ENCODE results near the gene TMPRSS6. TPM values are rescaled to one million over a fixed set of nuclear protein-coding genes. Genes with fewer than 3 reads are reported as not detected.

The TMPRSS6 gene
- total RNA-seq, 1 experiment from 2014 or later: 0.39 TPM

GRCh38 chr22:37088108-37088605 is 21.4 kb downstream of the TMPRSS6 start:
- Histone ChIP-seq H3K27ac (ENCODE audit: low read depth, low read length) (no peak overlapping the region), H3K9me3 (ENCODE audit: control insufficient read depth in 1 of 2, insufficient read depth in 1 of 2, low read depth in 1 of 2, low read length in 2 of 2) (no peaks in the 10 kb centered on the region), H4K20me1 (ENCODE audit: insufficient read depth) (no peaks in the 10 kb centered on the region), H3K4me3 (replicated peaks in 1 of 2; ENCODE audit: low read depth in 1 of 2, low read length in 2 of 2) (peak overlapping the region in 1 of 2 experiments; percentile 33; a peak in 2 of 4 replicates), H3K27me3 (ENCODE audit: insufficient read depth, low read length) (no peaks in the 10 kb centered on the region), H3K9ac (ENCODE audit: low read length) (peak overlapping the region; percentile 23; the same call in 1 of the 2 replicates), H3K4me2 (ENCODE audit: low read length) (peak overlapping the region; percentile 76), H3K9me2 (ENCODE audit: insufficient read depth) (no peaks in the 10 kb centered on the region), H3K36me3 (ENCODE audit: control insufficient read depth in 1 of 2, insufficient read depth in 2 of 2, low read length in 2 of 2) (no peaks in the 10 kb centered on the region), H2AFZ (ENCODE audit: low read depth, low read length, poor library complexity, severe bottlenecking) (no peak overlapping the region), H3K4me1 (ENCODE audit: control insufficient read depth in 1 of 2, insufficient read depth in 2 of 2, low read length in 2 of 2) (peaks cover 11 to 29% of the 10 kb centered on the region in 2 experiments), H3K79me2 (ENCODE audit: insufficient read depth, low read length) (no peaks in the 10 kb centered on the region)
- TF ChIP-seq EGR1 (IDR thresholded peaks at IDR 0.05; ENCODE audit: low read depth) (peak; percentile 88), MAX (IDR thresholded peaks at IDR 0.05) (peak; percentile 73; the same call in 1 of the 2 replicates), ZNF274 (IDR thresholded peaks at IDR 0.05; ENCODE audit: low read depth, low read length) (no peak), EZH2 (IDR thresholded peaks at IDR 0.05) (no peak), ATF3 (IDR thresholded peaks at IDR 0.05) (no peak), POLR2AphosphoS5 (IDR thresholded peaks at IDR 0.05; ENCODE audit: low read depth, low read length) (0 out of 2 replicates have a peak, but pooled peaks have one; percentile 27)
- DNase-seq (ENCODE audit: low read depth, low spot score) (peak; percentile 48), ATAC-seq (peak; percentile 88)
- ChIA-PET RAD21 (ENCODE audit: low non-redundant PET in 1 of 2, low total read pairs in 2 of 2, uncharacterized antibody in 2 of 2, unreplicated experiment in 2 of 2) (no interaction called here), POLR2A (no interaction called here), CTCF (interaction anchor here (1.1 kb wide), 1 partner anchor 112 kb away, joined by 4 read pairs; no protein-coding TSS in a partner anchor)
- no TSS peak for BruUV-seq (replicated peaks)
- intact Hi-C loops (cut with micrococcal nuclease): no loop called here

- H3K4me1 ChIP-seq (ENCODE audit: control insufficient read depth in 1 of 2, insufficient read depth in 2 of 2, low read length in 2 of 2): peaks cover 11 to 24% of the 10 kb centered on the region in 2 experiments
- no TSS peak for BruUV-seq (replicated peaks)
- no peak overlapping the region for H3K4me3 ChIP-seq (replicated peaks in 1 of 2; ENCODE audit: low read depth in 1 of 2, low read length in 2 of 2)
- no peaks in the 10 kb centered on the region for H3K36me3 ChIP-seq (ENCODE audit: control insufficient read depth in 1 of 2, insufficient read depth in 2 of 2, low read length in 2 of 2)
- intact Hi-C loops (cut with micrococcal nuclease): no loop called here
- H2AFZ ChIP-seq (ENCODE audit: low read depth, low read length, poor library complexity, severe bottlenecking): no peak overlapping the region
- no peak for ATAC-seq
- no peaks in the 10 kb centered on the region for H3K27me3 ChIP-seq (ENCODE audit: insufficient read depth, low read length)
- H3K79me2 ChIP-seq (ENCODE audit: insufficient read depth, low read length): no peaks in the 10 kb centered on the region
- no peak for TF ChIP-seq ZNF274 (IDR thresholded peaks at IDR 0.05; ENCODE audit: low read depth, low read length)
- TF ChIP-seq SIN3A (IDR thresholded peaks at IDR 0.05; ENCODE audit: low read depth): no peak
- TF ChIP-seq CEBPB (IDR thresholded peaks at IDR 0.05; ENCODE audit: low read depth): no peak
- TF ChIP-seq ELF1 (IDR thresholded peaks at IDR 0.05; ENCODE audit: borderline replicate concordance, low read depth): no peak
- no peak for TF ChIP-seq EZH2 (IDR thresholded peaks at IDR 0.05)
- no peak for TF ChIP-seq JUND (IDR thresholded peaks at IDR 0.05)
- no peak for TF ChIP-seq FOSL1 (IDR thresholded peaks at IDR 0.05; ENCODE audit: low read depth)
- POLR2A ChIA-PET: no interaction called here
- H3K27ac ChIP-seq (ENCODE audit: low read depth, low read length): no peak overlapping the region
- RAD21 ChIA-PET (ENCODE audit: low non-redundant PET in 1 of 2, low total read pairs in 2 of 2, uncharacterized antibody in 2 of 2, unreplicated experiment in 2 of 2): no interaction called here
- H4K20me1 ChIP-seq (ENCODE audit: insufficient read depth): no peaks in the 10 kb centered on the region
- H3K9me2 ChIP-seq (ENCODE audit: insufficient read depth): no peaks in the 10 kb centered on the region
- H3K9me3 ChIP-seq (ENCODE audit: control insufficient read depth in 1 of 2, insufficient read depth in 1 of 2, low read depth in 1 of 2, low read length in 2 of 2): no peaks in the 10 kb centered on the region
- no peak overlapping the region for H3K9ac ChIP-seq (ENCODE audit: low read length)
- no peak overlapping the region for H3K4me2 ChIP-seq (ENCODE audit: low read length)
- CTCF ChIA-PET: no interaction called here
- no peak for DNase-seq (ENCODE audit: low read depth, low spot score)
Measured at GRCh38 chr22:37086184-37086583, 23.3 kb downstream of the TMPRSS6 start.

Measured in HCT116 (cell line).